ENCODE data around the gene UTS2B. TPM values are rescaled to one million over a fixed set of nuclear protein-coding genes. Genes with fewer than 3 reads are reported as not detected.

Gene UTS2B
- total RNA-seq, 4 donors from 2014 or later: 0.27 to 3.4 (median 2.2) TPM; not detected in 1

GRCh38 chr3:191235331-191236314 is 94.7 kb downstream of the UTS2B start:
- WGBS, 2 donors (ENCODE audit: low coverage in 1 of 2): 80 to 86% methylated on average over 3 to 4 of the region's 4 CpGs
- Histone ChIP-seq H3K9me3 (no peaks in the 10 kb centered on the region), H3K4me3 (no peak overlapping the region), H3K27ac (no peak overlapping the region), H3K36me3 (no peaks in the 10 kb centered on the region), H3K27me3 (no peaks in the 10 kb centered on the region), H3K4me1 (no peaks in the 10 kb centered on the region)
- in situ Hi-C loops (cut with MboI; ENCODE audit: low pct_ligation_motif_present in 1 of 4, low pct_unique_long_range_greater_than_20kb in 1 of 4, low sequenced_read_pairs in 3 of 4): loop anchor here in 1 of 4 donors (10.0 kb wide), 1 partner anchor 159 kb away; no protein-coding TSS in a partner anchor
- DNase-seq: no peak
- intact Hi-C loops (cut with DNase I; ENCODE audit: low total_unique reads): no loop called here
- TF ChIP-seq POLR2A (IDR thresholded peaks at IDR 0.05) (no peak), CTCF (IDR thresholded peaks at IDR 0.05) (no peak), EP300 (IDR thresholded peaks at IDR 0.05; ENCODE audit: low read depth) (no peak), POLR2AphosphoS5 (IDR thresholded peaks at IDR 0.05) (no peak)

GRCh38 chr3:191234216-191234615 is 96.1 kb downstream of the UTS2B start:
- Histone ChIP-seq H3K4me3 (no peak overlapping the region), H3K27ac (no peak overlapping the region), H3K4me1 (no peaks in the 10 kb centered on the region), H3K27me3 (no peaks in the 10 kb centered on the region), H3K9me3 (no peaks in the 10 kb centered on the region), H3K36me3 (no peaks in the 10 kb centered on the region)
- no peak for DNase-seq
- 93 to 100% methylated on average over 1 to 9 of the region's 9 CpGs for WGBS, 2 donors (ENCODE audit: low coverage in 1 of 2)
- intact Hi-C loops (cut with DNase I; ENCODE audit: low total_unique reads) (no loop called here), in situ Hi-C loops (cut with MboI; ENCODE audit: low pct_ligation_motif_present in 1 of 4, low pct_unique_long_range_greater_than_20kb in 1 of 4, low sequenced_read_pairs in 3 of 4) (loop anchor here in 1 of 4 donors (10.0 kb wide), 1 partner anchor 161 kb away; no protein-coding TSS in a partner anchor)
- TF ChIP-seq POLR2AphosphoS5 (IDR thresholded peaks at IDR 0.05): no peak
- TF ChIP-seq POLR2A (IDR thresholded peaks at IDR 0.05): no peak
- TF ChIP-seq CTCF (IDR thresholded peaks at IDR 0.05): no peak
- no peak for TF ChIP-seq EP300 (IDR thresholded peaks at IDR 0.05; ENCODE audit: low read depth)

- no peaks in the 10 kb centered on the region for H3K36me3 ChIP-seq
- 63 to 72% methylated on average over 5 of the region's 5 CpGs for WGBS, 2 donors (ENCODE audit: low coverage in 1 of 2)
- DNase-seq: no peak
- no peaks in the 10 kb centered on the region for H3K4me1 ChIP-seq
- in situ Hi-C loops (cut with MboI; ENCODE audit: low pct_ligation_motif_present in 1 of 4, low pct_unique_long_range_greater_than_20kb in 1 of 4, low sequenced_read_pairs in 3 of 4): no loop called here
- H3K9me3 ChIP-seq: no peaks in the 10 kb centered on the region
- no peak for TF ChIP-seq CTCF (IDR thresholded peaks at IDR 0.05)
- no peak for TF ChIP-seq POLR2A (IDR thresholded peaks at IDR 0.05)
- no peak for TF ChIP-seq POLR2AphosphoS5 (IDR thresholded peaks at IDR 0.05)
- no peak for TF ChIP-seq EP300 (IDR thresholded peaks at IDR 0.05; ENCODE audit: low read depth)
- H3K27me3 ChIP-seq: no peaks in the 10 kb centered on the region
- intact Hi-C loops (cut with DNase I; ENCODE audit: low total_unique reads): no loop called here
- H3K27ac ChIP-seq: no peak overlapping the region
- no peak overlapping the region for H3K4me3 ChIP-seq
Measured at GRCh38 chr3:191227541-191227940, 102.8 kb downstream of the UTS2B start.

GRCh38 chr3:191221638-191222037 is 108.7 kb downstream of the UTS2B start:
- in situ Hi-C loops (cut with MboI; ENCODE audit: low pct_ligation_motif_present in 1 of 4, low pct_unique_long_range_greater_than_20kb in 1 of 4, low sequenced_read_pairs in 3 of 4): no loop called here
- 100% methylated on average over 1 of the region's 1 CpG; no CpG with 5 or more reads in 1 of the 2 donors for WGBS, 2 donors (ENCODE audit: low coverage in 1 of 2)
- no peaks in the 10 kb centered on the region for H3K27me3 ChIP-seq

More at GRCh38 chr3:191221638-191222037, 108.7 kb downstream of the UTS2B start:
- intact Hi-C loops (cut with DNase I; ENCODE audit: low total_unique reads): no loop called here
- no peak for DNase-seq
- H3K4me1 ChIP-seq: no peaks in the 10 kb centered on the region
- TF ChIP-seq POLR2AphosphoS5 (IDR thresholded peaks at IDR 0.05) (no peak), EP300 (IDR thresholded peaks at IDR 0.05; ENCODE audit: low read depth) (no peak), POLR2A (IDR thresholded peaks at IDR 0.05) (no peak), CTCF (IDR thresholded peaks at IDR 0.05) (no peak)
- H3K36me3 ChIP-seq: no peaks in the 10 kb centered on the region
- H3K4me3 ChIP-seq: no peak overlapping the region
- no peak overlapping the region for H3K27ac ChIP-seq
- H3K9me3 ChIP-seq: no peaks in the 10 kb centered on the region

Data from transverse colon (tissue), 4 donors.